PC-9 (cell line): Measurements from ENCODE around the gene LNX1. TPM values are rescaled to one million over a fixed set of nuclear protein-coding genes. Genes with fewer than 3 reads are reported as not detected.

ENCODE experiments used
- BruUV-seq: library from RNA; stranded (reverse); fragments of 400-500 nt; replicated peaks from 2 replicates; lab custom pipeline; 2021; lab: Mats Ljungman, UMichigan
- CTCF ChIA-PET: fragments of 300-600 bp; sonication (Branson Sonifier 250); formaldehyde crosslinking; loops from one replicate; lab custom pipeline; 2022; ENCODE audit warnings: antibody characterized with exemption; lab: Charles Lee
- POLR2A ChIA-PET: fragments of 300-600 bp; sonication (Branson Sonifier 250); formaldehyde crosslinking; loops from one replicate; lab custom pipeline; 2022; ENCODE audit warnings: antibody characterized with exemption; ENCODE audit not compliant: unreplicated experiment; lab: Charles Lee
- DNase-seq, 2 experiments: peaks; one replicate each; pipeline versions ENCODE4 v3.0.0 to v3.0.0-alpha.2; 2015 to 2022; ENCODE audit warnings: mixed read lengths in 1 of 2
- H2AFZ ChIP-seq: fragments of 200-600 bp; sonication (generic); 2 replicates; pipeline ENCODE4 v1.8.1; 2017; ENCODE audit warnings: antibody characterized with exemption
- H3F3A ChIP-seq: fragments of 200-600 bp; sonication (generic); 2 replicates; pipeline ENCODE4 v1.8.1; 2017; ENCODE audit warnings: antibody characterized with exemption, mild to moderate bottlenecking, low read depth; ENCODE audit not compliant: insufficient read depth
- H3K27ac ChIP-seq: fragments of 200-600 bp; sonication (generic); 2 replicates; pipeline ENCODE4 v1.6.1; 2016; ENCODE audit warnings: mixed run types
- H3K27me3 ChIP-seq: fragments of 200-600 bp; sonication (generic); 2 replicates; pipeline ENCODE4 v1.6.1; 2016; ENCODE audit warnings: low read depth, mixed run types; ENCODE audit not compliant: insufficient read depth
- H3K36me3 ChIP-seq: fragments of 200-600 bp; sonication (generic); 2 replicates; pipeline ENCODE4 v1.6.1; 2016; ENCODE audit warnings: low read depth, mixed run types
- H3K4me1 ChIP-seq: fragments of 200-600 bp; sonication (generic); replicated peaks from 2 replicates; pipeline ENCODE4 v1.6.1; 2016; ENCODE audit warnings: mixed run types; ENCODE audit not compliant: insufficient read depth
- H3K4me2 ChIP-seq: fragments of 200-600 bp; sonication (generic); 2 replicates; pipeline ENCODE4 v1.6.1; 2017; ENCODE audit warnings: mixed run types
- H3K4me3 ChIP-seq: fragments of 200-600 bp; sonication (generic); 2 replicates; pipeline ENCODE4 v1.6.1; 2016; ENCODE audit warnings: mixed run types
- H3K79me2 ChIP-seq: fragments of 200-600 bp; sonication (generic); 2 replicates; pipeline ENCODE4 v1.6.1; 2017; ENCODE audit warnings: low read depth, mixed run types
- H3K9me2 ChIP-seq: fragments of 200-600 bp; sonication (generic); 2 replicates; pipeline ENCODE4 v1.8.1; 2017; ENCODE audit warnings: mild to moderate bottlenecking; ENCODE audit not compliant: insufficient read depth
- H3K9me3 ChIP-seq: fragments of 200-600 bp; sonication (generic); 2 replicates; pipeline ENCODE4 v1.8.1; 2016; ENCODE audit warnings: low read depth; ENCODE audit not compliant: insufficient read depth
- H4K20me1 ChIP-seq: fragments of 200-600 bp; sonication (generic); 2 replicates; pipeline ENCODE4 v1.8.1; 2017; ENCODE audit not compliant: insufficient read depth
- EZH2 ChIP-seq: fragments of 200-600 bp; sonication (generic); IDR thresholded peaks from 2 replicates; pipeline ENCODE4 v1.8.0; 2017; ENCODE audit warnings: antibody characterized with exemption, low read depth
- intact Hi-C: fragments of 100-400 bp; cut with micrococcal nuclease; formaldehyde crosslinking; loops from one replicate; pipeline ENCODE4 v1.10.0; 2022; ENCODE audit not compliant: unreplicated experiment
- total RNA-seq: library from RNA; stranded (reverse); gene quantifications from 2 replicates; pipeline ENCODE4 v1.2.3, GENCODE V29; 2021
- TF ChIP-seq, protein P1 (sequence below): fragments of 200-600 bp; sonication (generic); conservative IDR thresholded peaks from 2 replicates; pipeline ENCODE4 v1.6.1; 2017; ENCODE audit warnings: mixed run types, antibody characterized with exemption, mild to moderate bottlenecking, moderate library complexity

Gene LNX1
- total RNA-seq, 1 experiment from 2014 or later, result 3.4 TPM

DNA sequence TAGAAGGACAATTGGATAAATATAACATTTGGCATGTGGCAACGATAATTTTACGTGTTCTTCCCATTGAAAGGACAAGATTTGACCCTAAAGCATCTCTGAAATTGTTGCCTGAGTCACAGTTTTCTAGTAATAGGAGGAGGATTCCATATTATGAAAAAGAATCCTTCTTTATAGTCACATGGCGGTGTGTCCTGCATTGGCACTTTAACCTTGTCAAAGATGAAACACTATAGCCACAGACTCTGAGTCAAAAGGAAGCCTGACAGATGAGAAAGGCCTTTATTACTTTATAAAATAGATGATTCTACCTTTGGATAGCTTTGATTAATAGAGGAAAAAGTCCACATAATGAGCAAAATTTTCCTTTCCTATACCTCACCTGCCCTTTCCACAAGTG lies 11.5 kb downstream of the LNX1 start:
- BruUV-seq, result no TSS peak
- Histone ChIP-seq H3K4me1 (peaks cover 10% of the 10 kb centered on the region; the same call in 1 of the 2 replicates), H3K9me2 (no peaks in the 10 kb centered on the region), H3K27me3 (no peaks in the 10 kb centered on the region), H3K9me3 (no peaks in the 10 kb centered on the region), H3K27ac (no peak overlapping the region), H3F3A (no peaks in the 10 kb centered on the region), H2AFZ (no peak overlapping the region), H3K4me2 (no peak overlapping the region), H4K20me1 (no peaks in the 10 kb centered on the region), H3K36me3 (no peaks in the 10 kb centered on the region), H3K4me3 (no peak overlapping the region), H3K79me2 (no peaks in the 10 kb centered on the region)
- ChIA-PET POLR2A (no interaction called here), CTCF (no interaction called here)
- no peak for DNase-seq
- no peak for TF ChIP-seq EZH2
- TF ChIP-seq, protein P1, sequence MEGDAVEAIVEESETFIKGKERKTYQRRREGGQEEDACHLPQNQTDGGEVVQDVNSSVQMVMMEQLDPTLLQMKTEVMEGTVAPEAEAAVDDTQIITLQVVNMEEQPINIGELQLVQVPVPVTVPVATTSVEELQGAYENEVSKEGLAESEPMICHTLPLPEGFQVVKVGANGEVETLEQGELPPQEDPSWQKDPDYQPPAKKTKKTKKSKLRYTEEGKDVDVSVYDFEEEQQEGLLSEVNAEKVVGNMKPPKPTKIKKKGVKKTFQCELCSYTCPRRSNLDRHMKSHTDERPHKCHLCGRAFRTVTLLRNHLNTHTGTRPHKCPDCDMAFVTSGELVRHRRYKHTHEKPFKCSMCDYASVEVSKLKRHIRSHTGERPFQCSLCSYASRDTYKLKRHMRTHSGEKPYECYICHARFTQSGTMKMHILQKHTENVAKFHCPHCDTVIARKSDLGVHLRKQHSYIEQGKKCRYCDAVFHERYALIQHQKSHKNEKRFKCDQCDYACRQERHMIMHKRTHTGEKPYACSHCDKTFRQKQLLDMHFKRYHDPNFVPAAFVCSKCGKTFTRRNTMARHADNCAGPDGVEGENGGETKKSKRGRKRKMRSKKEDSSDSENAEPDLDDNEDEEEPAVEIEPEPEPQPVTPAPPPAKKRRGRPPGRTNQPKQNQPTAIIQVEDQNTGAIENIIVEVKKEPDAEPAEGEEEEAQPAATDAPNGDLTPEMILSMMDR, result no peak
- intact Hi-C loops, result no loop called here

DNA sequence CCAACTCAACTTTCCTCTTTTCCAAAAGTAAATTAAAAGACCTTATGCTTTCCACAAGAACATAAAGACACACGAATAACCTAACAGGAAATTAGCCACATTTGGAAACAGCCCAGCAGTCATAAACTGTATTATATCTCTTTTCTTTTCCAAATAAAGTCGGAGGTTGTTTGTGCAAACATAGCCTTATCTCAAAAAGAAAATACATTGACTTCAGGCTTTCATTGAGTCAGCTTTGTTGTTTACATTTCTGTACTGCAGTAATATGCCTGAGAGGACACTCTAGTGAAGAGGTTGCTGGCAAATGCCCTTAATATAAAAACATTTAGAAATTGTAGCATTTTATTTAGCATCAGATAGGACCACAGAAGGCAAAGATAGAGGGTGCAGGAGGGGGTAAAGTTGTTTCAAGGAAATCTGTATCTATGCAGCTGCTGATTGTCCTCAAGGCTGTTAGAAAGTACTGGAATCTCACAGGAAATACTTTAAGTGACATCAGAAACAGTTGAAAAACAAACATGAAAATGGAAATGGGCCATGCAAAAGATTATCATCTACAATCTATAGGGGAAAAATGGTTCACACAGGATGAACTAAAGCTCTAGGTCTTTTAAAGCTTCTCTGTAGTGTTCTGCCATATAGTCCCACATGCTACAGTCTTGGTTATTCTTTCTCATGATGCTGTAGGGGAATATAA lies 14.5 kb downstream of the LNX1 start:
- H2AFZ ChIP-seq, result no peak overlapping the region
- TF ChIP-seq, protein P1, result no peak
- no peak for TF ChIP-seq EZH2
- DNase-seq, result peak in 1 of 2 experiments; percentile 46

DNA sequence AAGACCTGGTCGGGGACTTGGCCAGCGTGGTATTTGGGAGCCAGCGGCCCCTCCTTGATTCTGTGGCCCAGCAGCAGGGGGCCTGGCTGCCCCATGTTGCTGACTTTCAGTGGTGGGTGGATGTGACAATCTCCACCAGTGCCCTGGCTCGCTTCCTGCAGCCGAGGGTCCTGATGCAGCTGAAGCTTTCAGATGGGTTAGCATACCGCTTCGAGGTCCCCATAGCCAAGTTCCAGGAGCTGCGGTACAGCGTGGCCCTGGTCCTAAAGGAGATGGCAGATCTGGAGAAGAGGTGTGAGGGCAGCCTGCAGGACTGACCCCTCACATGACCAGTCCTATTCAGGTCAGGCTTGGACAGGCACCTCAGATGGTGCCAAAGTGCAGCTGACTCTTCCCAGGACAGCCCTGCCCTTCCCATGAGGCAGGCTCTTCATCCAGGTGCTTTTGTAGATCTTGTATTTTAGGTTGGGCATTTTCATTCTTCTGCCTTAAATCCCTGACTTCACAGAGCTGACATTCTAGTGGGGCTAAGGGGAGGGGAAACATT lies 15.1 kb downstream of the LNX1 start:
- Histone ChIP-seq H3K9me2 (no peaks in the 10 kb centered on the region), H2AFZ (no peak overlapping the region), H3K27me3 (no peaks in the 10 kb centered on the region), H3K79me2 (no peaks in the 10 kb centered on the region), H3K4me3 (no peak overlapping the region), H3K27ac (no peak overlapping the region), H3K4me2 (no peak overlapping the region), H3K4me1 (peaks cover 10% of the 10 kb centered on the region; the same call in 1 of the 2 replicates), H3F3A (no peaks in the 10 kb centered on the region), H3K9me3 (no peaks in the 10 kb centered on the region), H4K20me1 (no peaks in the 10 kb centered on the region), H3K36me3 (no peaks in the 10 kb centered on the region)
- no peak for DNase-seq
- ChIA-PET CTCF (interaction anchor here (0.5 kb wide), 2 partner anchors 158 to 454 kb away, joined by 3 to 7 read pairs; no protein-coding TSS in a partner anchor), POLR2A (interaction anchor here (0.5 kb wide), 1 partner anchor 1830 kb away, joined by 4 read pairs; no protein-coding TSS in a partner anchor)
- intact Hi-C loops, result no loop called here
- BruUV-seq, result no TSS peak
- TF ChIP-seq, protein P1, result no peak
- no peak for TF ChIP-seq EZH2

More for the DNA sequence above, 14.5 kb downstream of the LNX1 start:
- H3K27ac ChIP-seq, result no peak overlapping the region
- H3K4me2 ChIP-seq, result peak overlapping the region; percentile 15; the same call in 1 of the 2 replicates
- intact Hi-C loops, result no loop called here
- no peaks in the 10 kb centered on the region for H3K27me3 ChIP-seq
- no TSS peak for BruUV-seq
- H4K20me1 ChIP-seq, result no peaks in the 10 kb centered on the region
- H3F3A ChIP-seq, result no peaks in the 10 kb centered on the region
- peaks cover 10% of the 10 kb centered on the region; the same call in 1 of the 2 replicates for H3K4me1 ChIP-seq
- CTCF ChIA-PET, result interaction anchor here (0.5 kb wide), 1 partner anchor 454 kb away, joined by 3 read pairs; no protein-coding TSS in a partner anchor
- H3K9me3 ChIP-seq, result no peaks in the 10 kb centered on the region
- POLR2A ChIA-PET, result interaction anchor here (0.5 kb wide), 1 partner anchor 1829 kb away, joined by 4 read pairs; no protein-coding TSS in a partner anchor
- H3K4me3 ChIP-seq, result no peak overlapping the region
- H3K9me2 ChIP-seq, result no peaks in the 10 kb centered on the region
- H3K79me2 ChIP-seq, result no peaks in the 10 kb centered on the region
- H3K36me3 ChIP-seq, result no peaks in the 10 kb centered on the region
